Vagina (tissue), 2 donors: Measurements from ENCODE around the gene KCNH3. TPM values are rescaled to one million over a fixed set of nuclear protein-coding genes. Genes with fewer than 3 reads are reported as not detected.

Experiments used
- DNase-seq, 2 donors: peaks; one replicate each; pipeline ENCODE4 v3.0.0-alpha.2; 2017; ENCODE audit errors: extremely low spot score in 2 of 2
- H3K27ac ChIP-seq: fragments of 200-600 bp; sonication (generic); one replicate; pipeline ENCODE4 v1.5.1; 2019
- H3K27me3 ChIP-seq: fragments of 200-600 bp; sonication (generic); one replicate; pipeline ENCODE4 v1.5.1; 2019
- H3K36me3 ChIP-seq, 2 donors: fragments of 200-600 bp; sonication (generic); one replicate each; pipeline ENCODE4 v1.5.1; 2017 to 2019
- H3K4me1 ChIP-seq: fragments of 200-600 bp; sonication (generic); one replicate; pipeline ENCODE4 v1.5.1; 2019
- H3K4me3 ChIP-seq, 2 donors: fragments of 200-600 bp; sonication (generic); 1 replicate in 1 of 2; 2 replicates in 1 of 2; pipeline ENCODE4 v1.5.1; 2016 to 2019
- H3K9me3 ChIP-seq: fragments of 200-600 bp; sonication (generic); one replicate; pipeline ENCODE4 v1.5.1; 2019
- POLR2A ChIP-seq, 2 donors: fragments of 450-650 bp; IDR thresholded peaks; one replicate each; pipeline ENCODE4 v1.6.1; 2017; ENCODE audit warnings: antibody characterized with exemption in 2 of 2, mild to moderate bottlenecking in 2 of 2, moderate library complexity in 2 of 2
- POLR2AphosphoS5 ChIP-seq, 2 donors: sonication (generic); formaldehyde crosslinking; IDR thresholded peaks; one replicate each; pipeline ENCODE4 v1.9.0; 2017; ENCODE audit warnings: antibody characterized with exemption in 2 of 2, mild to moderate bottlenecking in 2 of 2, low read depth in 1 of 2; ENCODE audit not compliant: insufficient read depth in 1 of 2
- intact Hi-C: fragments of 100-400 bp; cut with DNase I; formaldehyde crosslinking; loops from one replicate; pipeline ENCODE4 v1.15.1; 2023
- total RNA-seq: library from RNA; depleted of rRNA; stranded (reverse); fragments of >200 nt; gene quantifications from one replicate; pipeline ENCODE4 v1.2.3, GENCODE V29; 2016
- TF ChIP-seq, protein P1 (sequence below), 3 experiments: fragments of 450-650 bp in 2 of 3; fragments of 200-600 bp in 1 of 3; sonication (generic) in 1 of 3; IDR thresholded peaks; one replicate each; pipeline ENCODE4 v1.5.1; 2017 to 2019; ENCODE audit warnings: antibody characterized with exemption in 3 of 3, mild to moderate bottlenecking in 2 of 3, moderate library complexity in 2 of 3

The KCNH3 gene
- total RNA-seq, 1 donor from 2014 or later = not detected

GRCh38 chr12:49496417-49497360 is 42.1 kb upstream of the KCNH3 start:
- peaks cover 0 to 7% of the 10 kb centered on the region in 2 donors for H3K36me3 ChIP-seq
- no peaks in the 10 kb centered on the region for H3K4me1 ChIP-seq
- TF ChIP-seq POLR2A (IDR thresholded peaks at IDR 0.05) (no peak), POLR2AphosphoS5 (IDR thresholded peaks at IDR 0.05; ENCODE audit: insufficient read depth in 1 of 2, low read depth in 1 of 2) (no peak)
- TF ChIP-seq, protein P1, sequence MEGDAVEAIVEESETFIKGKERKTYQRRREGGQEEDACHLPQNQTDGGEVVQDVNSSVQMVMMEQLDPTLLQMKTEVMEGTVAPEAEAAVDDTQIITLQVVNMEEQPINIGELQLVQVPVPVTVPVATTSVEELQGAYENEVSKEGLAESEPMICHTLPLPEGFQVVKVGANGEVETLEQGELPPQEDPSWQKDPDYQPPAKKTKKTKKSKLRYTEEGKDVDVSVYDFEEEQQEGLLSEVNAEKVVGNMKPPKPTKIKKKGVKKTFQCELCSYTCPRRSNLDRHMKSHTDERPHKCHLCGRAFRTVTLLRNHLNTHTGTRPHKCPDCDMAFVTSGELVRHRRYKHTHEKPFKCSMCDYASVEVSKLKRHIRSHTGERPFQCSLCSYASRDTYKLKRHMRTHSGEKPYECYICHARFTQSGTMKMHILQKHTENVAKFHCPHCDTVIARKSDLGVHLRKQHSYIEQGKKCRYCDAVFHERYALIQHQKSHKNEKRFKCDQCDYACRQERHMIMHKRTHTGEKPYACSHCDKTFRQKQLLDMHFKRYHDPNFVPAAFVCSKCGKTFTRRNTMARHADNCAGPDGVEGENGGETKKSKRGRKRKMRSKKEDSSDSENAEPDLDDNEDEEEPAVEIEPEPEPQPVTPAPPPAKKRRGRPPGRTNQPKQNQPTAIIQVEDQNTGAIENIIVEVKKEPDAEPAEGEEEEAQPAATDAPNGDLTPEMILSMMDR (IDR thresholded peaks at IDR 0.05) = no peak
- intact Hi-C loops = no loop called here
- no peak overlapping the region for H3K4me3 ChIP-seq
- no peaks in the 10 kb centered on the region for H3K9me3 ChIP-seq
- no peak for DNase-seq
- H3K27me3 ChIP-seq = no peaks in the 10 kb centered on the region
- H3K27ac ChIP-seq = no peak overlapping the region

DNA sequence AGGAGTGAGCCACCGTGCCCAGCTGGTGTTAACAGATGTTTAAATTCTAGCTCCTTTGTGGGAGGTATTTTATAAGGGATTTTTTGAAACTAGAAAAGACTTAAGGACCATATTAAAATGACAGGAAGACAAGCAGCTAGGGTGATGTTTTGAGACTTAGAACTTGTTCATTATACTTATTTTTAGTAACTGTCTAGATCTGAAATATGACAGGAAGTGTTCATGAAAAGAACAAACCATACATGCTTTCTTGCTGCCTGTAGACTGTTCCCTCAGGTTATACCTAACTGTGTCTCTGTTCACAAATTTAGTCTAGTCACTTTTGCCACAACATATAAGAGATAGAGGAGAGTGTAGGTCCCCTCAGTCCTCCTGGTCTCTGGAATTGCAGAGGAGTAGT is 36.9 kb upstream of the KCNH3 start:
- Histone ChIP-seq H3K4me1 (no peaks in the 10 kb centered on the region), H3K4me3 (no peak overlapping the region), H3K27me3 (no peaks in the 10 kb centered on the region), H3K9me3 (no peaks in the 10 kb centered on the region), H3K27ac (no peak overlapping the region), H3K36me3 (peaks cover 0 to 7% of the 10 kb centered on the region in 2 donors)
- intact Hi-C loops = no loop called here
- DNase-seq = no peak
- TF ChIP-seq POLR2A (IDR thresholded peaks at IDR 0.05) = no peak
- no peak for TF ChIP-seq POLR2AphosphoS5 (IDR thresholded peaks at IDR 0.05; ENCODE audit: insufficient read depth in 1 of 2, low read depth in 1 of 2)
- TF ChIP-seq, protein P1 (IDR thresholded peaks at IDR 0.05) = no peak

DNA sequence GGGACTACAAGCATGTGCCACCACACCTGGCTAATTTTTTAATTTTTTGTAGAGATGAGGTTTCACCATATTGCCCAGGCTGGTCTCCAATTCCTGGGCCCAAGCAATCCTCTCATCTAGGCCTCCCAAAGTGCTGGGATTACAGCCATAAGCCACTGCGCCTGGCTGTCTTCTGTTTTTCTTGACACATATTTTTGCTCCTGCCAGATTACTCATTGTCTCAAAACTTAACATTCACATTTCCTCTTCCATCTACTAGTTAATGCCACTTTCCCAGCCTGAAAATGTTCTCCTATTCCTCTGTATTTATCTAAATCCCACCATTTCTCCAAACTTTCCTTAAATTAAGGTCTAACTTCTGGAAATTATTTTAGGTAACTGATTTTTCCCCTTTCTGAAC is 36.2 kb upstream of the KCNH3 start:
- intact Hi-C loops = no loop called here
- no peak for TF ChIP-seq POLR2A (IDR thresholded peaks at IDR 0.05)
- TF ChIP-seq, protein P1 (IDR thresholded peaks at IDR 0.05) = no peak
- TF ChIP-seq POLR2AphosphoS5 (IDR thresholded peaks at IDR 0.05; ENCODE audit: insufficient read depth in 1 of 2, low read depth in 1 of 2) = no peak
- no peak for DNase-seq
- Histone ChIP-seq H3K4me1 (no peaks in the 10 kb centered on the region), H3K27me3 (no peaks in the 10 kb centered on the region), H3K4me3 (no peak overlapping the region), H3K36me3 (peaks cover 0 to 7% of the 10 kb centered on the region in 2 donors), H3K9me3 (no peaks in the 10 kb centered on the region), H3K27ac (no peak overlapping the region)

- no peak overlapping the region for H3K4me3 ChIP-seq
- no peak overlapping the region for H3K27ac ChIP-seq
- no peaks in the 10 kb centered on the region for H3K27me3 ChIP-seq
- DNase-seq = no peak
- TF ChIP-seq POLR2AphosphoS5 (IDR thresholded peaks at IDR 0.05; ENCODE audit: insufficient read depth in 1 of 2, low read depth in 1 of 2) (no peak), POLR2A (IDR thresholded peaks at IDR 0.05) (no peak)
- H3K4me1 ChIP-seq = no peaks in the 10 kb centered on the region
- H3K9me3 ChIP-seq = no peaks in the 10 kb centered on the region
- peaks cover 0 to 7% of the 10 kb centered on the region in 2 donors for H3K36me3 ChIP-seq
- intact Hi-C loops = no loop called here
These were observed 35.1 kb upstream of the KCNH3 start for GRCh38 chr12:49503674-49504180.

GRCh38 chr12:49505672-49506071 is 33.2 kb upstream of the KCNH3 start:
- no peak for DNase-seq
- no peaks in the 10 kb centered on the region for H3K9me3 ChIP-seq
- H3K27me3 ChIP-seq = no peaks in the 10 kb centered on the region
- TF ChIP-seq, protein P1 (IDR thresholded peaks at IDR 0.05) = no peak
- TF ChIP-seq POLR2AphosphoS5 (IDR thresholded peaks at IDR 0.05; ENCODE audit: insufficient read depth in 1 of 2, low read depth in 1 of 2) (no peak), POLR2A (IDR thresholded peaks at IDR 0.05) (no peak)
- intact Hi-C loops = no loop called here
- H3K4me1 ChIP-seq = no peaks in the 10 kb centered on the region
- H3K27ac ChIP-seq = no peak overlapping the region
- peaks cover 0 to 7% of the 10 kb centered on the region in 2 donors for H3K36me3 ChIP-seq
- no peak overlapping the region for H3K4me3 ChIP-seq
